Activated naive CD4-positive, alpha-beta T cell treated with anti-CD3 and anti-CD28 coated beads for 36 hours (primary cell): ENCODE measurements around the gene ANKRD13C. TPM values are rescaled to one million over a fixed set of nuclear protein-coding genes. Genes with fewer than 3 reads are reported as not detected.

Experiments
- CTCF ChIA-PET: fragments of 350-600 bp; sonication (Branson Sonifier 250); formaldehyde crosslinking; loops from one replicate; lab custom pipeline; 2021; ENCODE audit warnings: antibody characterized with exemption; lab: Charles Lee
- DNase-seq: peaks from one replicate; pipeline ENCODE4 v3.0.0-alpha.2; 2020
- H3K27ac Mint-ChIP-seq: one replicate; pipeline ENCODE4 v1.8.0; 2021; ENCODE audit warnings: mild to moderate bottlenecking, mixed read lengths
- H3K27me3 Mint-ChIP-seq: one replicate; pipeline ENCODE4 v1.8.0; 2021; ENCODE audit warnings: low read depth, mixed read lengths
- H3K36me3 Mint-ChIP-seq: one replicate; pipeline ENCODE4 v1.8.0; 2021; ENCODE audit warnings: low read depth, mixed read lengths
- H3K4me1 Mint-ChIP-seq: one replicate; pipeline ENCODE4 v1.8.0; 2021; ENCODE audit warnings: low read depth, mixed read lengths
- H3K4me3 Mint-ChIP-seq: one replicate; pipeline ENCODE4 v1.8.0; 2021; ENCODE audit warnings: mild to moderate bottlenecking, moderate library complexity, mixed read lengths
- H3K9me3 Mint-ChIP-seq: one replicate; pipeline ENCODE4 v1.8.0; 2021; ENCODE audit warnings: mixed read lengths
- intact Hi-C: fragments of 100-400 bp; cut with micrococcal nuclease; formaldehyde crosslinking; loops from one replicate; pipeline ENCODE4 v1.15.1; 2023
- total RNA-seq, 2 experiments: library from RNA; stranded (reverse); gene quantifications; one replicate each; pipeline ENCODE4 v1.2.3, GENCODE V29; 2021

Gene ANKRD13C
- total RNA-seq, 2 experiments from 2014 or later, result 9.2 to 10.3 TPM

DNA sequence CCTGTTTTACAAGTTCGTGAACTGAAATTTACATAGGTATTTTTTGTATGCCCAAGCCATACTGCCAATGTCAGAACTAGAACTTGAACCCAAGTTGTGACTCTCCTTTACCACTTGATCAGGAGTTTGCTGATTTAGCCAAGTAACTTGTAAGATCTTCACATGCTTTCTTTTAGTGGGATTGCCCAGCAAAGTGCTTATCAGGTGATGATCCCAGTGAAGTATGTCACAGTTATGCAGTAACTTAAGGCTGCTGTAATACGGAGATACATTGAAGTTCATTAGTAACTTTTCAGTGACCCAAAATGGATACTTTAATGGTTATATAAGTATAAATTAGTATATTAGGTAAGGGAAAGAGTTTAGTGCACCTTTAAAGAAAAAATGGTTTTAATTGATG is 129.6 kb downstream of the ANKRD13C start:
- H3K36me3 Mint-ChIP-seq, result peaks cover 27% of the 10 kb centered on the region
- intact Hi-C loops, result loop anchor here (5.0 kb wide), 1 partner anchor 842 kb away; no protein-coding TSS in a partner anchor
- peaks cover 53% of the 10 kb centered on the region for H3K4me1 Mint-ChIP-seq
- CTCF ChIA-PET, result no interaction called here
- no peak for DNase-seq
- no peak overlapping the region for H3K27ac Mint-ChIP-seq
- H3K27me3 Mint-ChIP-seq, result no peaks in the 10 kb centered on the region
- no peaks in the 10 kb centered on the region for H3K9me3 Mint-ChIP-seq
- H3K4me3 Mint-ChIP-seq, result no peak overlapping the region

- Mint-ChIP-seq H3K27me3 (no peaks in the 10 kb centered on the region), H3K27ac (peak overlapping the region; percentile 97), H3K36me3 (peaks cover 24% of the 10 kb centered on the region), H3K4me1 (peaks cover 51% of the 10 kb centered on the region), H3K9me3 (no peaks in the 10 kb centered on the region), H3K4me3 (peak overlapping the region; percentile 93)
- DNase-seq, result no peak
- intact Hi-C loops, result no loop called here
- CTCF ChIA-PET, result interaction anchor here (1.0 kb wide), 1 partner anchor 10 kb away, joined by 3 read pairs; no protein-coding TSS in a partner anchor
These were observed 131.7 kb downstream of the ANKRD13C start for GRCh38 chr1:70222716-70223235.

DNA sequence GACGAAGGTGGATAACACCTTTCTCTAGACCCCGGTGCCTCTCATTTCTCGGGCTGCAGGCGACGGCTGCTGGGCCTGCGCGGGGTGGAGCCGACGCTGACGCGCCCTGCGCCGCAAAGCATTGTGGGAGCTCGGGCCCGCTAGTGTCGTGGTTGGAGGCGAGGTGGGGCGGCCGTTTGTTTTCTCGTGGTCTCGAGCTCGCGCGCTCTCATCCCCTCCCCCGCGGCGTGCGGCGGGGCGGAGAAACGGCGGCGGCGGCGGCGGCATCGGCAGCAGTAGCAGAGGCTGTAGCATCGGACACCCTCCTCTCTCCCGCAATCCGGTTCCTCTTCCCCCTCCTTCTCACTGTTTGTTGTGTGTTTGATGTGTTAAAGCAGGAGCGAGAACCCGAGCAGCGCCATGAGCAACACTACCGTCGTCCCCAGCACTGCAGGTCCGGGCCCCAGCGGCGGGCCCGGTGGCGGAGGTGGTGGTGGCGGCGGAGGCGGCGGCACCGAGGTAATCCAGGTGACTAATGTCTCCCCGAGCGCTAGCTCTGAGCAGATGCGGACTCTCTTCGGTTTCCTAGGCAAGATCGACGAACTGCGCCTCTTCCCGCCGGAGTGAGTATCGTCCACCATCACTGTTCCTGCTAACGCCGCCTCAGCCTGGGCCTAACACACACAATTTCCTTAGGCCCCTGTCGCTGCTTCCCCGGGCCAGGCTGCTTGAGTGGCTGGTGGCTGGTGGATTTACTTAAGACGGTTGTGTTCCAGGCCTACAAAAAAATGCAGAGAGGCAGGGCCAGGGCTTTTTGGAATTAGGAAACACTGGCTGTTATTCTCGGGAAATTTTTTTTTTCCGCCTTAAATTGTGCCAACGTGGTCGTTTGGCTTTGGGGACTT is 133.0 kb downstream of the ANKRD13C start, which contains the start of gene SRSF11:
Gene SRSF11, plus strand, starts transcription at position 143 of the 884 bp plus-strand sequence. Its CDS starts 257 bp downstream, at position 400.
- peak; percentile 97 for DNase-seq
- CTCF ChIA-PET, result interaction anchor here (0.6 to 1.1 kb wide), 6 partner anchors 22 to 829 kb away, joined by 3 to 6 read pairs (median 5); no protein-coding TSS in a partner anchor
- Mint-ChIP-seq H3K27ac (peak within 1 kb of the TSS; percentile 97), H3K36me3 (peaks cover 24% of the 10 kb centered on the region), H3K27me3 (no peaks in the 10 kb centered on the region), H3K9me3 (no peaks in the 10 kb centered on the region), H3K4me1 (peaks cover 39% of the 10 kb centered on the region), H3K4me3 (peak within 1 kb of the TSS; percentile 93)
- intact Hi-C loops, result loop anchor here (1.0 kb wide), 6 partner anchors 11 to 860 kb away; partner anchors contain the start of genes ANKRD13C, LRRC40 and ZRANB2

DNA sequence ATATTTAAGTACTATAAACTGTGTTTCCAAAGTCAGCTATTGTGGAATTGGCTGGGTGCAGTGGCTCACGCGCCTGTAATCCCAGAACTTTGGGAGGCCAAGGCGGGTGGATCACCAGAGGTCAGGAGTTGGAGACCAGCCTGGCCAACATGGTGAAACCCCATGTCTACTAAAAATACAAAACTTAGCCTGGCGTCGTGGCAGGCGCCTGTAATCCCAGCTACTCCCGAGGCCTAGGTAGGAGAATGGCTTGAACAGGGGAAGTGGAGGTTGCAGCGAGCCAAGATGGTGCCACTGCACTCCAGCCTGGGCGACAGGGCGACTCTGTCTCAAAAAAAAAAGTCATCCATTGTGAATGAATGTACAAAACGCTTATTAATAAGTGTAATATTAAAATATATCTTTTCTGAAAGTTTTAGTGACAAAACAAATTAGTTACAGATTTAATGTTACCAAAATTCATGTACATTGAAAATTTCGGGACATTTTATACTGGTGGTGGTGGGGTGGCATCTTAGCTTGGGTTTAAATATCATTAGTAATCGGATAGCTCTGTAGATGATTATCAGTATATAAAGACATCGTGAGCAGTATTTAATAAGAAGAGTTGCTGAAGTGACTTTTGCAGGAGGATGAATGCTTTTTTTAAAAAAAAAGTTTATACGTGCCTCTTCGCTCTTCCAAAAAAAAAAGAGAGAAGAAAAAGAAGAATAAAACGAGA is 133.8 kb downstream of the ANKRD13C start:
- H3K4me3 Mint-ChIP-seq, result peak overlapping the region; percentile 93
- H3K27me3 Mint-ChIP-seq, result no peaks in the 10 kb centered on the region
- peak overlapping the region; percentile 97 for H3K27ac Mint-ChIP-seq
- H3K4me1 Mint-ChIP-seq, result peaks cover 32% of the 10 kb centered on the region
- intact Hi-C loops, result loop anchor here (1.0 kb wide), 6 partner anchors 10 to 861 kb away; partner anchors contain the start of genes ANKRD13C, LRRC40 and ZRANB2
- DNase-seq, result no peak
- H3K36me3 Mint-ChIP-seq, result peaks cover 24% of the 10 kb centered on the region
- H3K9me3 Mint-ChIP-seq, result no peaks in the 10 kb centered on the region
- CTCF ChIA-PET, result interaction anchor here (0.6 to 1.2 kb wide), 7 partner anchors 11 to 830 kb away, joined by 3 to 6 read pairs (median 5); no protein-coding TSS in a partner anchor

GRCh38 chr1:70220015-70220414 is 134.5 kb downstream of the ANKRD13C start:
- H3K27me3 Mint-ChIP-seq, result no peaks in the 10 kb centered on the region
- H3K9me3 Mint-ChIP-seq, result no peaks in the 10 kb centered on the region
- peaks cover 27% of the 10 kb centered on the region for H3K36me3 Mint-ChIP-seq
- no peak overlapping the region for H3K4me3 Mint-ChIP-seq
- CTCF ChIA-PET, result interaction anchor here (1.2 kb wide), 1 partner anchor 10 kb away, joined by 4 read pairs; no protein-coding TSS in a partner anchor
- DNase-seq, result no peak
- peaks cover 29% of the 10 kb centered on the region for H3K4me1 Mint-ChIP-seq
- no peak overlapping the region for H3K27ac Mint-ChIP-seq
- intact Hi-C loops, result no loop called here

GRCh38 chr1:70211541-70211940 is 143.0 kb downstream of the ANKRD13C start:
- CTCF ChIA-PET, result interaction anchor here (0.6 kb wide), 1 partner anchor 100 kb away, joined by 3 read pairs; no protein-coding TSS in a partner anchor
- intact Hi-C loops, result no loop called here
- no peak overlapping the region for H3K27ac Mint-ChIP-seq
- peaks cover 13% of the 10 kb centered on the region for H3K36me3 Mint-ChIP-seq
- H3K4me3 Mint-ChIP-seq, result no peak overlapping the region
- no peaks in the 10 kb centered on the region for H3K9me3 Mint-ChIP-seq
- H3K27me3 Mint-ChIP-seq, result no peaks in the 10 kb centered on the region
- peaks cover 41% of the 10 kb centered on the region for H3K4me1 Mint-ChIP-seq
- DNase-seq, result no peak

GRCh38 chr1:70210820-70211219 is 143.7 kb downstream of the ANKRD13C start:
- peaks cover 42% of the 10 kb centered on the region for H3K4me1 Mint-ChIP-seq

More at GRCh38 chr1:70210820-70211219, 143.7 kb downstream of the ANKRD13C start:
- H3K27ac Mint-ChIP-seq, result no peak overlapping the region
- H3K27me3 Mint-ChIP-seq, result no peaks in the 10 kb centered on the region
- intact Hi-C loops, result loop anchor here (1.0 kb wide), 1 partner anchor 10 kb away; the partner anchor contains the start of gene SRSF11
- H3K36me3 Mint-ChIP-seq, result peaks cover 15% of the 10 kb centered on the region
- no peak for DNase-seq
- CTCF ChIA-PET, result no interaction called here
- no peaks in the 10 kb centered on the region for H3K9me3 Mint-ChIP-seq
- no peak overlapping the region for H3K4me3 Mint-ChIP-seq

Other genes starting within 250 kb of the ANKRD13C start
- 10 to 100 TPM; 20.4 to 20.5 TPM for gene LRRC40, start 149.1 kb downstream of the ANKRD13C start, total RNA-seq
- gene SRSF11, start 133.3 kb downstream of the ANKRD13C start, total RNA-seq, result 100 to 1,000 TPM; 172 to 173 TPM
- gene CTH, start 56.5 kb upstream of the ANKRD13C start, total RNA-seq, result 10 to 100 TPM; 30.3 to 36.1 TPM